ENCODE data around the gene GABRB1.

DNA sequence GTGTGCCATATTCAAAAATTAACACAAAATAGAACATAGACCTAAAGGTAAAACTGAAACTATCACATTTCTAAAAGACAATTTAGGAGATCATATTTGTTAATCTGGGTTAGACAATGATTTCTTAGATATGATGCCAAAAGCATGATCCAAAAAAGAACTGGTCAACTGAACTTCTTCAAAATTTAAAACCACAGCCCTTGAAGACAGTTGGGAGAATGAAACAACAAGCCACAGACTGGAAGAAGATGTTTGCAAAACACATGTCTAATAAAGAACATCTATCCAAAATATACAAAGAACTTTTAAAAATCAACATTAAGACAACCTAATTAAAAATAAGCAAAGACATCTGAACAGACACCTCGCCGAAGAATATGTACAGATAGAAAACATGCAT lies 412.7 kb downstream of the GABRB1 start:
- no peak for TF ChIP-seq EZH2 (IDR thresholded peaks at IDR 0.05; ENCODE audit: borderline replicate concordance, low read depth, low read length, severe bottlenecking)
- TF ChIP-seq, protein P1, sequence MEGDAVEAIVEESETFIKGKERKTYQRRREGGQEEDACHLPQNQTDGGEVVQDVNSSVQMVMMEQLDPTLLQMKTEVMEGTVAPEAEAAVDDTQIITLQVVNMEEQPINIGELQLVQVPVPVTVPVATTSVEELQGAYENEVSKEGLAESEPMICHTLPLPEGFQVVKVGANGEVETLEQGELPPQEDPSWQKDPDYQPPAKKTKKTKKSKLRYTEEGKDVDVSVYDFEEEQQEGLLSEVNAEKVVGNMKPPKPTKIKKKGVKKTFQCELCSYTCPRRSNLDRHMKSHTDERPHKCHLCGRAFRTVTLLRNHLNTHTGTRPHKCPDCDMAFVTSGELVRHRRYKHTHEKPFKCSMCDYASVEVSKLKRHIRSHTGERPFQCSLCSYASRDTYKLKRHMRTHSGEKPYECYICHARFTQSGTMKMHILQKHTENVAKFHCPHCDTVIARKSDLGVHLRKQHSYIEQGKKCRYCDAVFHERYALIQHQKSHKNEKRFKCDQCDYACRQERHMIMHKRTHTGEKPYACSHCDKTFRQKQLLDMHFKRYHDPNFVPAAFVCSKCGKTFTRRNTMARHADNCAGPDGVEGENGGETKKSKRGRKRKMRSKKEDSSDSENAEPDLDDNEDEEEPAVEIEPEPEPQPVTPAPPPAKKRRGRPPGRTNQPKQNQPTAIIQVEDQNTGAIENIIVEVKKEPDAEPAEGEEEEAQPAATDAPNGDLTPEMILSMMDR (IDR thresholded peaks at IDR 0.05; ENCODE audit: borderline replicate concordance, extremely low read depth, low read length, poor library complexity, severe bottlenecking), result no peak

Measured in DND-41 (cell line).